HG03135 (cell line): ENCODE data around the gene VPS4A.
"Not testable (repeated sequence)": the region's sequence is repeated elsewhere in the genome, so short reads cannot be mapped to it uniquely, and the experiment has no call there.

Experiments used
- ATAC-seq: cut with Tn5 transposase; IDR thresholded peaks from one replicate; pipeline ENCODE4 v1.9.1; 2021; ENCODE audit warnings: mild to moderate bottlenecking, moderate library complexity; ENCODE audit not compliant: unreplicated experiment

The VPS4A gene

GRCh38 chr16:69310653-69311532 is at the start of gene VPS4A:
Gene VPS4A (plus strand): TSS chr16:69311350. CDS start chr16:69311512, 162 bp downstream.
- peak; percentile 92 for ATAC-seq

- no peak for ATAC-seq
Observed at GRCh38 chr16:69266334-69267063, 44.7 kb upstream of the VPS4A start.

GRCh38 chr16:69267633-69268032 is 43.5 kb upstream of the VPS4A start:
- no peak for ATAC-seq

- no peak for ATAC-seq
Observed at GRCh38 chr16:69270395-69270794, 40.8 kb upstream of the VPS4A start.

DNA sequence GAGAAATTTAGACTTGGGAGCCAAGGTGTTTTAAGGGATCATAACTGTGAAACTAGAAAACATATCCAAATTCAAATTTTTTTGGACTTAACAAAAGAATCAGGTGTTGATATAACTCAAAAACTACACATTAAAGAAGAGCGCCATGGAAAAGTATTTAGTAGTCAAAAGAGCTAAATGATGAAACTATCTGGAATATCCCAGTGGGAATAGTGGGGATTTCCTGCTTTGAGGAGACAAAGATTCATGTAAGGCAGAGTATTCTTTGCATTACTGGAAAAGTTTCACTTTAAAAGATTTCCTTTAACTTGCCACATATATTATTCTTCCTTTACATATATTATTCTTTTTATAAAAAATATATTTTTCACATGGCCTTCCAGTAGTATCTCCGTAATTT is 40.3 kb upstream of the VPS4A start:
- no peak for ATAC-seq

- ATAC-seq = no peak
Observed at GRCh38 chr16:69273009-69273408, 38.1 kb upstream of the VPS4A start.

DNA sequence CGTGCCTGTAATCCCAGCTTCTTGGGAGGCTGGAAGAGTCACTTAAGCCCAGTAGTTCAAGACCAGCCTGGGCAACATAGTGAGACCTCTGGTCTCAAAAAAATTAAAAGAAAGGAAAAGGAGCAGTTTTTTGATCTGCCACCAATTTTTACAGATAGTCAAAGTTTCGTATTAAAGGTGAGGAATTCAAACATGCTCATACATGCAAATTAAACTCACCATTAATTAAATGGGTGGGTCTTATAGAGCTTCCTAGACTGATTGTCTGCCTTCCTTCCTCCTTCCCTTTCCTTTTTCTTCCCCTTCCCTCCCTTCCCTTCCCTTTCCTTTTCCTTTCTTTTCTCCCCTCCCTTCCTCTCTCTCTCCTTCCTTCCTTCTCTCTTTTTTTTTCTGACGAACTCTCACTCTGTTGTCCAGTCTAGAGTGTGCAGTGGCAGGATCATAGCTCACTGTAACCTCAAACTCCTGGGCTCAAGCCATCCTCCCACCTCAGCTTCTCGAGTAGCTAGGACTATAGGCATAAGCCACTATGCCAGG is 36.4 kb upstream of the VPS4A start:
- ATAC-seq = no peak

DNA sequence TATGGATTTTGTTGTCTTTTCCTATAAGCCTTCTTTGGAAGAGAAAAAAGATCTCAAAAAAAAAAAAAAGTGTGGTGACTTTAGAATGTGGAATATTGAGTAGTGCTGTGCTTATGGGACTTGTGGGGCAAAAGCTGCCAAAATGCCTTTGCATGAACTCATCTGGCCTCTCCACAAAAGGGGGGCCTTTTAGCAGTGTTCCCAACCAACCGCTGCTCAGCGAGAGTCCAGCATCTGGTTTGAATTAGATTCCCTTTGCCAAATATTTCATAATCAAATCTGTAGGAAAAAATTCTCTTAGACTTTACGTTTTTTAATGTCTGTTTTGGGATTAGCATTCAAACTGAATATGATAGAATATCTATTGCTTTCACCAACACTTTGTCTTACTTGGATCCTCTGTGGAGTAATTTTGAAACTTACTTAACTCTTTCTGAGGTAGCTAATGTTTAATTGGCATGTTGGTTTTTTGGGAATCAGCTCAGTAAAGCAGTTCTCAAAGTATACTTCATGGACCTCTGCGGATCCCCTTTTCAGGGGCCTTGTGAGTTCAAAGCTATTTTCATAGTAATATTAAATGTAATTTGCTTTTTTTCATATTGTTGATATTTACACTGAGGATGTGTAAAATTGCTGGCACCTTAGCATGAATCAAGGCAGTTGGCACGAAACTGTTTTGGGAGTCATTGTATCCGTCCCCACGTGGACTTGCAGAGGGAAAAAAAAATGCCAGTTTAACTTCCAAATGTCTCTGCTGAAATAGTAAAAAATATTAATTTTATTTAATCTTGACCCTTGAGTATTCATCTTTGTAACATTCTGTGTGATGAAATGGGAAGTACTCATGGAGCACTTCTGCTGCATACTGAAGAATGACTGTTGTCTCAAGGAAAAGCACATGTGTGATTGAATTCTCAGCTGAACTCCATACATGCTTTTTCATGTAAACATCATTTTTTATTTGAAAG is 34.7 kb upstream of the VPS4A start:
- ATAC-seq = no peak

GRCh38 chr16:69277413-69277812 is 33.7 kb upstream of the VPS4A start:
- no peak for ATAC-seq

GRCh38 chr16:69283851-69284250 is 27.3 kb upstream of the VPS4A start:
- ATAC-seq = no peak

DNA sequence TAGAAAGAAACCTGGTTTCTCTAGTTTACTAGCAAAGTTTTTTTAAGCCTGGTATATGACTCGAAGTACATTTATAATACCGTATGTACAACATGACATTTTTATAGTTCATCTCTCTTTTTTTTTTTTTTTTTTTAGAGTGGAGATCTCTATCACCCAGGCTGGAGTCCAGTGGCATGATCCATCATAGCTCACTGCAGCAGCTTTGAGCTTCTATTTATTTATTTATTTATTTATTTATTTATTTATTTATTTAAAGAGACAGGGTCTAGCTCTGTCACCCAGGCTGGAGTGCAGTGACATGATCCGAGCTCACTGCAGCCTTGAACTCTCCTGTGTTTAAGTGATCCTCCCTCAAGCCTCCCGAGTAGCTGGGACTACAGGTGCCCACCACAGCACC is 25.9 kb upstream of the VPS4A start:
- ATAC-seq = no peak

GRCh38 chr16:69286941-69287713 is 24.0 kb upstream of the VPS4A start:
- ATAC-seq = no peak

- not testable (repeated sequence) for ATAC-seq
Observed at GRCh38 chr16:69291657-69292056, 19.5 kb upstream of the VPS4A start.

DNA sequence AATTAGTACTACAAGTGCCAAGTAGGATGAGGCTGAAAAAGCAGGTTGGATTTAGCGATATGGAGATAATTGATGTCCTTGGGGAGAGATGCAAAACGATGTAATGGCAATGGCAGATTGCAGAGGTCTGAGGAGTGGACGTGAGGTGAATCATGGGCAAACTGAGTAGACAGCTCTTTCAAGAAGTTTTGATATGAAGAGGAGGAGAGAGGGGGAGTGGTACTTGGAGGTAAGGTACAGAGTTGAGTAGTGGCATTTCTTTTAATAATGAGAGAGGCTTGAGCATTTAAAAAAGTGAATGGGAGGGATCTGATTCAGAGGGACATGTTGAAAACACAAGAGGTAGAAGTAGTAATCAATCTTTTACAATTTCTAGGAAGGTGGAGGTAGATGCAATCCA is 17.7 kb upstream of the VPS4A start:
- ATAC-seq = no peak

DNA sequence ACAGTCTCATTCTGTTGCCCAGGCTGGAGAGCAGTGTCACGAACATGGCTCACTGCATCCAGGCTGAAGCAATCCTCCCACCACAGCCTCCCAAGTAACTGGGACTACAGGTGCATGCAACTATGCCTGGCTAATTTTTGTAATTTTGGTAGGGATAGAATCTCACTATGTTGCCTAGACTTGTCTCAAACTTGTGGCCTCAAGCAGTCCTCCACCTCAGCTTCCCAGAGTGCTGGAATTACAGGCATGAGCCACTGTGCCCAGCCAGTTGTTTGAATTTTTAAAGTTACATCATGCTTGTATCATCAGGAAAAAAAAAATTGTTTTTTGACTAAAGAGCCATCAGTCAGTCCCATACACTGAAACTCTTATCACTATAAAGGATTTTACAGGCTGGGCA is 17.1 kb upstream of the VPS4A start:
- no peak for ATAC-seq

DNA sequence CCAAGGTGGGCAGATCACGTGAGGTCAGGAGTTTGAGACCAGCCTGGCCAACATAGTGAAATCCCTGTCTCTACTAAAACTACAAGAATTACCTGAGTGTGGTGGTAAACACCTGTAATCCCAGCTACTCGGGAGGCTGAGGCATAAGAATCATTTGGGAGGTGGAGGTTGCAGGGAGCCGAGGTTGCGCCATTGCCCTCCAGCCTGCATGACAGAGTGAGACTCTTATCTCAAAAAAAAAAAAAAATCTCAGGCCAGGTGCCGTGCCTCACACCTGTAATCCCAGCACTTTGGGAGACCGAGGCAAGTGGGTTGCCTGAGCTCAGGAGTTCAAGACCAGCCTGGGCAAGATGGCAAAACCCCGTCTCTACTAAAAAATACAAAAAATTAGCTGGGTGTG is 14.4 kb upstream of the VPS4A start:
- ATAC-seq = not testable (repeated sequence)

- no peak for ATAC-seq
Observed at GRCh38 chr16:69298261-69298660, 12.9 kb upstream of the VPS4A start.

- no peak for ATAC-seq
Observed at GRCh38 chr16:69301187-69301586, 10.0 kb upstream of the VPS4A start.

- ATAC-seq = no peak
Observed at GRCh38 chr16:69301861-69302260, 9.3 kb upstream of the VPS4A start.

DNA sequence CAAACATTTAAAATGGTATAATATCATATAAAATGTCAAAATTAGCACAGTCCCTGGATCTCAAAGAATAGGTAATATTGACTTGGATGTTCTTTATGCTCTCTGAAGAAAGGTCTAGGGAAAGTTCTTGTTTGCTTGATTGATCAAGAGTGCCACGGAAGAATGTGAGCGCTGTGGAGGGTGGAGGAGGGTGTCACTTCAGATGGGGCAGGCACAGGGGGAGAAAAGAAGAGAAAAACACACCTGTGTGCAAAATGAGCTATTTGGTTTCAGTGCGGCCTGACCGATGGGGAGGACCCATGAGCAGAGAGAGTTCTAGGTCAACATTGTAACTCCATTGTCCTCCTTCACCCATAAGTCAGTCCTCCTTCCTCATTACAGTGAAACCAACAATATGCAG is 8.8 kb upstream of the VPS4A start:
- ATAC-seq = no peak
